K562 (cell line): ENCODE measurements around the gene NRM. TPM values are rescaled to one million over a fixed set of nuclear protein-coding genes. Genes with fewer than 3 reads are reported as not detected.

Experiments used
- CBFA2T2 ChIP-seq: fragments of 450-650 bp; conservative IDR thresholded peaks from 2 replicates; pipeline ENCODE4 v1.6.1; 2017; ENCODE audit warnings: mild to moderate bottlenecking
- EP400 ChIP-seq: fragments of 450-650 bp; IDR thresholded peaks from 2 replicates; pipeline ENCODE4 v1.6.1; 2017; ENCODE audit warnings: antibody characterized with exemption, mild to moderate bottlenecking, moderate library complexity
- HMG20B ChIP-seq: fragments of 250-450 bp; sonication (Bioruptor Pico); IDR thresholded peaks from 2 replicates; pipeline ENCODE4 v1.5.0; 2021; ENCODE audit warnings: mild to moderate bottlenecking
- HOXB6 ChIP-seq: fragments of 250-450 bp; sonication (Bioruptor Pico); IDR thresholded peaks from 2 replicates; pipeline ENCODE4 v1.5.1; 2022; ENCODE audit warnings: mild to moderate bottlenecking, borderline replicate concordance
- ILF3 ChIP-seq: fragments of 450-650 bp; IDR thresholded peaks from 2 replicates; pipeline ENCODE4 v1.6.1; 2018; ENCODE audit warnings: antibody characterized with exemption, mild to moderate bottlenecking, moderate library complexity, borderline replicate concordance
- MTA3 ChIP-seq: fragments of 450-650 bp; formaldehyde crosslinking; IDR thresholded peaks from 2 replicates; pipeline ENCODE4 v1.6.1; 2017; ENCODE audit warnings: mild to moderate bottlenecking, borderline replicate concordance
- NRF1 ChIP-seq, 2 experiments: fragments of 450-650 bp; IDR thresholded peaks in 1 of 2; conservative IDR thresholded peaks in 1 of 2; 2 replicates each; pipeline ENCODE4 v1.6.1; 2014; ENCODE audit warnings: mild to moderate bottlenecking in 2 of 2
- PCBP1 ChIP-seq: fragments of 200-400 bp; formaldehyde crosslinking; IDR thresholded peaks from 2 replicates; pipeline ENCODE4 v1.6.1; 2018; ENCODE audit warnings: mild to moderate bottlenecking, low read depth, low read length; ENCODE audit not compliant: poor library complexity, severe bottlenecking
- TAL1 ChIP-seq: fragments of 450-650 bp; IDR thresholded peaks from 2 replicates; pipeline ENCODE4 v1.6.1; 2016; ENCODE audit warnings: mild to moderate bottlenecking
- WHSC1 ChIP-seq: IDR thresholded peaks from one replicate; pipeline ENCODE4 v1.6.1; 2012; ENCODE audit warnings: low read length, control low read depth, inconsistent platforms
- ZBTB17 ChIP-seq: fragments of 450-650 bp; formaldehyde crosslinking; IDR thresholded peaks from 2 replicates; pipeline ENCODE4 v1.4.0; 2020; ENCODE audit warnings: mild to moderate bottlenecking
- ZNF436 ChIP-seq: fragments of 250-450, 450-650 bp; sonication (Bioruptor Pico); formaldehyde crosslinking; IDR thresholded peaks from 2 replicates; pipeline ENCODE4 v1.7.0; 2020; ENCODE audit warnings: mild to moderate bottlenecking
- polyA plus RNA-seq, 8 experiments: library from polyadenylated mRNA; depleted of rRNA in 4 of 8; stranded (reverse) in 5 of 8; unstranded in 3 of 8; fragments of >200 nt; fragmentation: Nextera tagmentation in 2 of 8; fragmentation: Illumina TruSeq in 1 of 8; extraction: Ambion mirVana in 2 of 8; extraction: Trizol in 1 of 8; gene quantifications; 2 replicates each; pipeline versions ENCODE4 v1.2.1 to v1.2.3, GENCODE V29; 2011 to 2014; ENCODE audit warnings: inconsistent platforms in 1 of 8, missing spikeins in 1 of 8
- total RNA-seq, 7 experiments: library from RNA; depleted of rRNA in 6 of 7; stranded (reverse); fragments of >200 nt in 6 of 7; fragmentation: Illumina TruSeq in 2 of 7; extraction: Trizol in 2 of 7; gene quantifications; 2 replicates each; pipeline versions ENCODE4 v1.2.1 to v1.2.3, GENCODE V29; 2011 to 2021; ENCODE audit warnings: low replicate concordance in 1 of 7
- TF ChIP-seq, protein P1 (sequence below): fragments of 450-650 bp; IDR thresholded peaks from 2 replicates; pipeline ENCODE4 v1.6.1; 2016; ENCODE audit warnings: mild to moderate bottlenecking, moderate library complexity
- TF ChIP-seq, protein P2 (sequence below): fragments of 250-450 bp; sonication (Bioruptor Pico); IDR thresholded peaks from 2 replicates; pipeline ENCODE4 v1.8.0; 2022; ENCODE audit warnings: moderate library complexity, mild to moderate bottlenecking, inconsistent platforms
- TF ChIP-seq, protein P3 (sequence below): fragments of 200-800 bp; sonication (Bioruptor generic); IDR thresholded peaks from 2 replicates; pipeline ENCODE4 v1.6.1; 2017; ENCODE audit warnings: missing genetic modification characterization, missing compliant biosample characterization

Gene NRM
- total and polyA plus RNA-seq, 9 of the 15 experiments (the other 6 are each of a cell fraction or from before 2014, with no cell fraction given): 9.7 to 58.2 (median 18.1) TPM

DNA sequence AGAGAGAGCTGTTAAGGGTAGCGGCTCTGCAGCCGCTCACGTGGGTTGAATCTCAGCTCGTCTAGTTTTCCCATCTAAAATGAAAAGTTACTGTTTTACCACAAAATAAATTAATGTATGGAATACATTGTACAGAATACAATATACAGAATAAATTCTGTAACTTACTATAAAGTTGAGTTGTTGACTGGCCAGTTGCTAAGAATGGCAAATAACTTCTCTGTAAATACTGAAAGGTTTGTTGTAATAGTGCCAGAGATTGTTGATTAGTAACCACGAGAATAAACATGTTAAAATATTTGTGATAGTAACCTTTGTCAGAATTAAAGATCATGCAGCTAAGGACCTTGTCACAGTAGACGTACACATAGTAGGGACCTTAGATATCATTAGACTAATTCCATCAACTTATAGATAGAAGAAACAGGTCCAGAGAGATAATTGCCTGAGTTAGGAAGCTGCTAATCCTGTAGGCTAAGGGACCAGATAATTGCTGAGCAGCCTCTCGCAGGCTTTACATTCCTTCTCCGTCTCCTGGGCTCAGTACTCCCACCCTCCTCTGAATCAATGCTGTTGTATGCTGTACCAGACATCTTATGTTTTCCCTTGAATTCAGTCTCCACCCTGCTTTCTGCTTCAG, 544 bp upstream of the NRM start (continued):
- TF ChIP-seq, protein P1, sequence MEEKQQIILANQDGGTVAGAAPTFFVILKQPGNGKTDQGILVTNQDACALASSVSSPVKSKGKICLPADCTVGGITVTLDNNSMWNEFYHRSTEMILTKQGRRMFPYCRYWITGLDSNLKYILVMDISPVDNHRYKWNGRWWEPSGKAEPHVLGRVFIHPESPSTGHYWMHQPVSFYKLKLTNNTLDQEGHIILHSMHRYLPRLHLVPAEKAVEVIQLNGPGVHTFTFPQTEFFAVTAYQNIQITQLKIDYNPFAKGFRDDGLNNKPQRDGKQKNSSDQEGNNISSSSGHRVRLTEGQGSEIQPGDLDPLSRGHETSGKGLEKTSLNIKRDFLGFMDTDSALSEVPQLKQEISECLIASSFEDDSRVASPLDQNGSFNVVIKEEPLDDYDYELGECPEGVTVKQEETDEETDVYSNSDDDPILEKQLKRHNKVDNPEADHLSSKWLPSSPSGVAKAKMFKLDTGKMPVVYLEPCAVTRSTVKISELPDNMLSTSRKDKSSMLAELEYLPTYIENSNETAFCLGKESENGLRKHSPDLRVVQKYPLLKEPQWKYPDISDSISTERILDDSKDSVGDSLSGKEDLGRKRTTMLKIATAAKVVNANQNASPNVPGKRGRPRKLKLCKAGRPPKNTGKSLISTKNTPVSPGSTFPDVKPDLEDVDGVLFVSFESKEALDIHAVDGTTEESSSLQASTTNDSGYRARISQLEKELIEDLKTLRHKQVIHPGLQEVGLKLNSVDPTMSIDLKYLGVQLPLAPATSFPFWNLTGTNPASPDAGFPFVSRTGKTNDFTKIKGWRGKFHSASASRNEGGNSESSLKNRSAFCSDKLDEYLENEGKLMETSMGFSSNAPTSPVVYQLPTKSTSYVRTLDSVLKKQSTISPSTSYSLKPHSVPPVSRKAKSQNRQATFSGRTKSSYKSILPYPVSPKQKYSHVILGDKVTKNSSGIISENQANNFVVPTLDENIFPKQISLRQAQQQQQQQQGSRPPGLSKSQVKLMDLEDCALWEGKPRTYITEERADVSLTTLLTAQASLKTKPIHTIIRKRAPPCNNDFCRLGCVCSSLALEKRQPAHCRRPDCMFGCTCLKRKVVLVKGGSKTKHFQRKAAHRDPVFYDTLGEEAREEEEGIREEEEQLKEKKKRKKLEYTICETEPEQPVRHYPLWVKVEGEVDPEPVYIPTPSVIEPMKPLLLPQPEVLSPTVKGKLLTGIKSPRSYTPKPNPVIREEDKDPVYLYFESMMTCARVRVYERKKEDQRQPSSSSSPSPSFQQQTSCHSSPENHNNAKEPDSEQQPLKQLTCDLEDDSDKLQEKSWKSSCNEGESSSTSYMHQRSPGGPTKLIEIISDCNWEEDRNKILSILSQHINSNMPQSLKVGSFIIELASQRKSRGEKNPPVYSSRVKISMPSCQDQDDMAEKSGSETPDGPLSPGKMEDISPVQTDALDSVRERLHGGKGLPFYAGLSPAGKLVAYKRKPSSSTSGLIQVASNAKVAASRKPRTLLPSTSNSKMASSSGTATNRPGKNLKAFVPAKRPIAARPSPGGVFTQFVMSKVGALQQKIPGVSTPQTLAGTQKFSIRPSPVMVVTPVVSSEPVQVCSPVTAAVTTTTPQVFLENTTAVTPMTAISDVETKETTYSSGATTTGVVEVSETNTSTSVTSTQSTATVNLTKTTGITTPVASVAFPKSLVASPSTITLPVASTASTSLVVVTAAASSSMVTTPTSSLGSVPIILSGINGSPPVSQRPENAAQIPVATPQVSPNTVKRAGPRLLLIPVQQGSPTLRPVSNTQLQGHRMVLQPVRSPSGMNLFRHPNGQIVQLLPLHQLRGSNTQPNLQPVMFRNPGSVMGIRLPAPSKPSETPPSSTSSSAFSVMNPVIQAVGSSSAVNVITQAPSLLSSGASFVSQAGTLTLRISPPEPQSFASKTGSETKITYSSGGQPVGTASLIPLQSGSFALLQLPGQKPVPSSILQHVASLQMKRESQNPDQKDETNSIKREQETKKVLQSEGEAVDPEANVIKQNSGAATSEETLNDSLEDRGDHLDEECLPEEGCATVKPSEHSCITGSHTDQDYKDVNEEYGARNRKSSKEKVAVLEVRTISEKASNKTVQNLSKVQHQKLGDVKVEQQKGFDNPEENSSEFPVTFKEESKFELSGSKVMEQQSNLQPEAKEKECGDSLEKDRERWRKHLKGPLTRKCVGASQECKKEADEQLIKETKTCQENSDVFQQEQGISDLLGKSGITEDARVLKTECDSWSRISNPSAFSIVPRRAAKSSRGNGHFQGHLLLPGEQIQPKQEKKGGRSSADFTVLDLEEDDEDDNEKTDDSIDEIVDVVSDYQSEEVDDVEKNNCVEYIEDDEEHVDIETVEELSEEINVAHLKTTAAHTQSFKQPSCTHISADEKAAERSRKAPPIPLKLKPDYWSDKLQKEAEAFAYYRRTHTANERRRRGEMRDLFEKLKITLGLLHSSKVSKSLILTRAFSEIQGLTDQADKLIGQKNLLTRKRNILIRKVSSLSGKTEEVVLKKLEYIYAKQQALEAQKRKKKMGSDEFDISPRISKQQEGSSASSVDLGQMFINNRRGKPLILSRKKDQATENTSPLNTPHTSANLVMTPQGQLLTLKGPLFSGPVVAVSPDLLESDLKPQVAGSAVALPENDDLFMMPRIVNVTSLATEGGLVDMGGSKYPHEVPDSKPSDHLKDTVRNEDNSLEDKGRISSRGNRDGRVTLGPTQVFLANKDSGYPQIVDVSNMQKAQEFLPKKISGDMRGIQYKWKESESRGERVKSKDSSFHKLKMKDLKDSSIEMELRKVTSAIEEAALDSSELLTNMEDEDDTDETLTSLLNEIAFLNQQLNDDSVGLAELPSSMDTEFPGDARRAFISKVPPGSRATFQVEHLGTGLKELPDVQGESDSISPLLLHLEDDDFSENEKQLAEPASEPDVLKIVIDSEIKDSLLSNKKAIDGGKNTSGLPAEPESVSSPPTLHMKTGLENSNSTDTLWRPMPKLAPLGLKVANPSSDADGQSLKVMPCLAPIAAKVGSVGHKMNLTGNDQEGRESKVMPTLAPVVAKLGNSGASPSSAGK: no peak
- no peak for TF ChIP-seq TAL1
- no peak for TF ChIP-seq HMG20B (CRISPR knock-in tag)
- TF ChIP-seq ILF3: no peak
- TF ChIP-seq, protein P2, sequence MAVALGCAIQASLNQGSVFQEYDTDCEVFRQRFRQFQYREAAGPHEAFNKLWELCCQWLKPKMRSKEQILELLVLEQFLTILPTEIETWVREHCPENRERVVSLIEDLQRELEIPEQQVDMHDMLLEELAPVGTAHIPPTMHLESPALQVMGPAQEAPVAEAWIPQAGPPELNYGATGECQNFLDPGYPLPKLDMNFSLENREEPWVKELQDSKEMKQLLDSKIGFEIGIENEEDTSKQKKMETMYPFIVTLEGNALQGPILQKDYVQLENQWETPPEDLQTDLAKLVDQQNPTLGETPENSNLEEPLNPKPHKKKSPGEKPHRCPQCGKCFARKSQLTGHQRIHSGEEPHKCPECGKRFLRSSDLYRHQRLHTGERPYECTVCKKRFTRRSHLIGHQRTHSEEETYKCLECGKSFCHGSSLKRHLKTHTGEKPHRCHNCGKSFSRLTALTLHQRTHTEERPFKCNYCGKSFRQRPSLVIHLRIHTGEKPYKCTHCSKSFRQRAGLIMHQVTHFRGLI: no peak
- TF ChIP-seq ZBTB17 (CRISPR knock-in tag): no peak
- TF ChIP-seq EP400: no peak
- TF ChIP-seq MTA3: no peak
- no peak for TF ChIP-seq ZNF436
- TF ChIP-seq, protein P3, sequence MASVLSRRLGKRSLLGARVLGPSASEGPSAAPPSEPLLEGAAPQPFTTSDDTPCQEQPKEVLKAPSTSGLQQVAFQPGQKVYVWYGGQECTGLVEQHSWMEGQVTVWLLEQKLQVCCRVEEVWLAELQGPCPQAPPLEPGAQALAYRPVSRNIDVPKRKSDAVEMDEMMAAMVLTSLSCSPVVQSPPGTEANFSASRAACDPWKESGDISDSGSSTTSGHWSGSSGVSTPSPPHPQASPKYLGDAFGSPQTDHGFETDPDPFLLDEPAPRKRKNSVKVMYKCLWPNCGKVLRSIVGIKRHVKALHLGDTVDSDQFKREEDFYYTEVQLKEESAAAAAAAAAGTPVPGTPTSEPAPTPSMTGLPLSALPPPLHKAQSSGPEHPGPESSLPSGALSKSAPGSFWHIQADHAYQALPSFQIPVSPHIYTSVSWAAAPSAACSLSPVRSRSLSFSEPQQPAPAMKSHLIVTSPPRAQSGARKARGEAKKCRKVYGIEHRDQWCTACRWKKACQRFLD (CRISPR knock-in tag): no peak
- TF ChIP-seq CBFA2T2: no peak
- peak; percentile 52 to 56 for TF ChIP-seq NRF1 (conservative IDR thresholded peaks at IDR 0.05 in 1 of 2, IDR thresholded peaks at IDR 0.05 in 1 of 2)
- TF ChIP-seq HOXB6 (CRISPR knock-in tag): no peak
- no peak for TF ChIP-seq PCBP1
- no peak for TF ChIP-seq WHSC1
